OCI-LY7 (cell line): ENCODE results near the gene EPHB1. TPM values are rescaled to one million over a fixed set of nuclear protein-coding genes. Genes with fewer than 3 reads are reported as not detected.

Source experiments
- BruUV-seq: library from RNA; stranded (reverse); fragments of 400-500 nt; replicated peaks from 2 replicates; lab custom pipeline; 2021; lab: Mats Ljungman, UMichigan
- CTCF ChIA-PET: fragments of 300-600 bp; sonication (Branson Sonifier 250); formaldehyde crosslinking; loops from one replicate; lab custom pipeline; 2022; ENCODE audit warnings: antibody characterized with exemption; ENCODE audit not compliant: unreplicated experiment; lab: Charles Lee
- POLR2A ChIA-PET: fragments of 300-600 bp; sonication (Branson Sonifier 250); formaldehyde crosslinking; loops from one replicate; lab custom pipeline; 2022; ENCODE audit warnings: antibody characterized with exemption; lab: Charles Lee
- DNase-seq: peaks from one replicate; pipeline ENCODE4 v3.0.0-alpha.2; 2015; ENCODE audit warnings: low spot score
- H2AFZ ChIP-seq: fragments of 200-600 bp; sonication (generic), shearing (Covaris generic); 2 replicates; pipeline ENCODE4 v1.6.1; 2014; ENCODE audit warnings: mild to moderate bottlenecking, antibody characterized with exemption, low read length, moderate library complexity
- H3K27ac ChIP-seq: fragments of 200-600 bp; sonication (generic); 2 replicates; pipeline ENCODE4 v1.5.1; 2014; ENCODE audit warnings: mixed run types, low read depth, mild to moderate bottlenecking, moderate library complexity, low read length, inconsistent platforms; ENCODE audit not compliant: poor library complexity, severe bottlenecking
- H3K36me3 ChIP-seq: fragments of 200-600 bp; sonication (generic); 2 replicates; pipeline ENCODE4 v1.6.1; 2014; ENCODE audit warnings: mild to moderate bottlenecking, antibody characterized with exemption, low read length, moderate library complexity, mixed read lengths; ENCODE audit not compliant: insufficient read depth
- H3K4me1 ChIP-seq: fragments of 200-600 bp; sonication (generic); 2 replicates; pipeline ENCODE4 v1.5.1; 2014; ENCODE audit warnings: mild to moderate bottlenecking, low read length; ENCODE audit not compliant: insufficient read depth, poor library complexity, severe bottlenecking
- H3K4me2 ChIP-seq: fragments of 200-600 bp; sonication (generic); 2 replicates; pipeline ENCODE4 v1.6.1; 2014; ENCODE audit warnings: mild to moderate bottlenecking, low read length
- H3K4me3 ChIP-seq: fragments of 200-600 bp; sonication (generic); 2 replicates; pipeline ENCODE4 v1.5.1; 2014; ENCODE audit warnings: mild to moderate bottlenecking, low read depth, low read length; ENCODE audit not compliant: poor library complexity, severe bottlenecking
- H3K79me2 ChIP-seq: fragments of 200-600 bp; sonication (generic); 2 replicates; pipeline ENCODE4 v1.6.1; 2016; ENCODE audit warnings: low read depth, mild to moderate bottlenecking, low read length, moderate library complexity, mixed read lengths; ENCODE audit not compliant: insufficient read depth
- H3K9me2 ChIP-seq: fragments of 200-600 bp; sonication (generic); 2 replicates; pipeline ENCODE4 v1.6.1; 2016; ENCODE audit warnings: mild to moderate bottlenecking, low read length, mixed read lengths; ENCODE audit not compliant: insufficient read depth
- H3K9me3 ChIP-seq: fragments of 200-600 bp; sonication (generic); 2 replicates; pipeline ENCODE4 v1.6.1; 2014; ENCODE audit warnings: mild to moderate bottlenecking, mixed run types, low read length, mixed read lengths
- H4K20me1 ChIP-seq: fragments of 200-600 bp; sonication (generic); 2 replicates; pipeline ENCODE4 v1.6.1; 2014; ENCODE audit warnings: mild to moderate bottlenecking, antibody characterized with exemption, low read length, moderate library complexity, mixed read lengths; ENCODE audit not compliant: insufficient read depth
- CTCF ChIP-seq: fragments of 200-600 bp; sonication (generic); conservative IDR thresholded peaks from 2 replicates; pipeline ENCODE4 v1.5.1; 2014; ENCODE audit warnings: mild to moderate bottlenecking, antibody characterized with exemption, low read length, moderate library complexity, mixed read lengths
- EZH2phosphoT487 ChIP-seq: fragments of 200-600 bp; sonication (generic); IDR thresholded peaks from 2 replicates; pipeline ENCODE4 v1.6.1; 2018; ENCODE audit warnings: low read depth, borderline replicate concordance, mild to moderate bottlenecking, mixed run types, antibody characterized with exemption, low read length, moderate library complexity, mixed read lengths
- intact Hi-C: fragments of 100-400 bp; cut with micrococcal nuclease; formaldehyde crosslinking; loops from one replicate; pipeline ENCODE4 v1.10.0; 2022; ENCODE audit not compliant: unreplicated experiment
- total RNA-seq, 2 experiments: library from RNA; depleted of rRNA in 1 of 2; stranded (reverse); fragments of >200 nt in 1 of 2; shearing (Covaris generic) in 1 of 2; gene quantifications; 2 replicates each; pipeline ENCODE4 v1.2.3, GENCODE V29; 2014 to 2022

Gene EPHB1
- total RNA-seq, 2 experiments from 2014 or later = 0.54 to 1.3 TPM

- no peak for DNase-seq
- no TSS peak for BruUV-seq
- Histone ChIP-seq H4K20me1 (0 out of 2 replicates have a peak, but pooled peaks cover 3% of the 10 kb centered on the region), H3K4me1 (no peaks in the 10 kb centered on the region), H3K27ac (no peak overlapping the region), H3K9me2 (no peaks in the 10 kb centered on the region), H3K4me2 (no peak overlapping the region), H3K79me2 (no peaks in the 10 kb centered on the region), H3K36me3 (no peaks in the 10 kb centered on the region), H3K4me3 (no peak overlapping the region), H2AFZ (no peak overlapping the region), H3K9me3 (no peaks in the 10 kb centered on the region)
- CTCF ChIA-PET = no interaction called here
- intact Hi-C loops = loop anchor here (5.0 to 10.0 kb wide), 3 partner anchors 188 to 1101 kb away; no protein-coding TSS in a partner anchor
- TF ChIP-seq CTCF (no peak), EZH2phosphoT487 (no peak)
- POLR2A ChIA-PET = interaction anchor here (0.7 kb wide), 1 partner anchor 114 kb away, joined by 3 read pairs; no protein-coding TSS in a partner anchor
Observed at GRCh38 chr3:134796281-134797056, 1.4 kb downstream of the EPHB1 start.

GRCh38 chr3:134797057-134797740 lies 2.1 kb downstream of the EPHB1 start:
- H3K4me3 ChIP-seq = no peak overlapping the region
- no peak for DNase-seq
- no peak overlapping the region for H2AFZ ChIP-seq
- 0 out of 2 replicates have a peak, but pooled peaks cover 3% of the 10 kb centered on the region for H4K20me1 ChIP-seq
- intact Hi-C loops = loop anchor here (5.0 to 10.0 kb wide), 3 partner anchors 188 to 1100 kb away; no protein-coding TSS in a partner anchor
- no peaks in the 10 kb centered on the region for H3K9me3 ChIP-seq
- ChIA-PET CTCF (no interaction called here), POLR2A (interaction anchor here (0.7 kb wide), 1 partner anchor 113 kb away, joined by 3 read pairs; no protein-coding TSS in a partner anchor)
- no peak overlapping the region for H3K4me2 ChIP-seq
- H3K9me2 ChIP-seq = no peaks in the 10 kb centered on the region
- no TSS peak for BruUV-seq
- H3K4me1 ChIP-seq = no peaks in the 10 kb centered on the region
- TF ChIP-seq EZH2phosphoT487 (no peak), CTCF (no peak)
- no peak overlapping the region for H3K27ac ChIP-seq
- no peaks in the 10 kb centered on the region for H3K36me3 ChIP-seq
- no peaks in the 10 kb centered on the region for H3K79me2 ChIP-seq
